SU-DHL-6 (cell line): Measurements from ENCODE around the gene FSD2.

Source experiments
- CTCF ChIP-seq: fragments of 200-600 bp; sonication (generic); IDR thresholded peaks from one replicate; pipeline ENCODE4 v1.5.1; 2017; ENCODE audit warnings: antibody characterized with exemption, mild to moderate bottlenecking, low read length, moderate library complexity; ENCODE audit not compliant: insufficient read depth, poor library complexity, severe bottlenecking
- EZH2phosphoT487 ChIP-seq: fragments of 200-600 bp; sonication (generic), shearing (Covaris generic); conservative IDR thresholded peaks from 2 replicates; pipeline ENCODE4 v1.6.1; 2018; ENCODE audit warnings: mild to moderate bottlenecking, antibody characterized with exemption, low read length, moderate library complexity, mixed read lengths

GRCh38 chr15:82750831-82751180 is 55.1 kb downstream of the FSD2 start:
- TF ChIP-seq CTCF, result peak; percentile 9
- TF ChIP-seq EZH2phosphoT487, result no peak
